HepG2 (cell line): ENCODE measurements around the gene NOTUM. TPM values are rescaled to one million over a fixed set of nuclear protein-coding genes. Genes with fewer than 3 reads are reported as not detected.

Experiments
- FOXJ3 ChIP-seq: sonication (generic); formaldehyde crosslinking; IDR thresholded peaks from 2 replicates; pipeline ENCODE4 v1.4.0; 2020; ENCODE audit warnings: missing genetic modification reagents, mild to moderate bottlenecking, borderline replicate concordance
- HIVEP1 ChIP-seq: sonication (generic); formaldehyde crosslinking; IDR thresholded peaks from 2 replicates; pipeline ENCODE4 v1.4.0; 2020; ENCODE audit warnings: mild to moderate bottlenecking, missing genetic modification reagents
- NFIC ChIP-seq: IDR thresholded peaks from 2 replicates; pipeline ENCODE4 v1.6.1; 2012; ENCODE audit warnings: mild to moderate bottlenecking, low read length, inconsistent platforms
- PAF1 ChIP-seq: IDR thresholded peaks from 2 replicates; pipeline ENCODE4 v1.6.1; 2016; ENCODE audit warnings: missing genetic modification reagents, missing compliant biosample characterization
- POLR2AphosphoS2 ChIP-seq: IDR thresholded peaks from 2 replicates; pipeline ENCODE4 v1.6.1; 2011; ENCODE audit warnings: low read depth, low read length, improper control_type of control experiment
- RBFOX2 ChIP-seq: fragments of 200-400 bp; formaldehyde crosslinking; IDR thresholded peaks from 2 replicates; pipeline ENCODE4 v1.6.1; 2017; ENCODE audit warnings: low read depth, mild to moderate bottlenecking, low read length
- ZFP82 ChIP-seq: sonication (generic); formaldehyde crosslinking; IDR thresholded peaks from 2 replicates; pipeline ENCODE4 v1.5.1; 2020; ENCODE audit warnings: mild to moderate bottlenecking, missing genetic modification reagents, borderline replicate concordance
- ZMYM2 ChIP-seq: sonication (generic); formaldehyde crosslinking; IDR thresholded peaks from 2 replicates; pipeline ENCODE4 v1.8.0; 2022; ENCODE audit warnings: mild to moderate bottlenecking, missing genetic modification reagents
- polyA plus RNA-seq, 8 experiments: library from polyadenylated mRNA; depleted of rRNA in 3 of 8; stranded (reverse) in 7 of 8; unstranded in 1 of 8; fragments of >200 nt; fragmentation: Illumina TruSeq in 4 of 8; extraction: Trizol in 4 of 8; gene quantifications; 2 replicates each; pipeline versions ENCODE4 v1.2.1 to v1.2.3, GENCODE V29; 2011 to 2016; ENCODE audit warnings: low read depth in 4 of 8, missing spikeins in 1 of 8, mixed read lengths in 1 of 8; ENCODE audit not compliant: insufficient read depth in 1 of 8
- total RNA-seq, 5 experiments: library from RNA; depleted of rRNA; stranded (reverse); fragments of >200 nt; fragmentation: Illumina TruSeq; extraction: Trizol; gene quantifications; 2 replicates each; pipeline ENCODE4 v1.2.3, GENCODE V29; 2016; ENCODE audit warnings: low read depth in 1 of 5
- TF ChIP-seq, protein P1 (sequence below): IDR thresholded peaks from 2 replicates; pipeline ENCODE4 v1.6.1; 2016; ENCODE audit warnings: missing compliant biosample characterization, missing genetic modification reagents, borderline replicate concordance
- TF ChIP-seq, protein P2 (sequence below), 2 experiments: sonication (generic) in 1 of 2; formaldehyde crosslinking in 1 of 2; IDR thresholded peaks; 2 replicates each; pipeline versions ENCODE4 v1.4.0 to v1.6.1; 2016 to 2020; ENCODE audit warnings: borderline replicate concordance in 1 of 2, low read depth in 1 of 2, mild to moderate bottlenecking in 1 of 2, missing genetic modification reagents in 1 of 2
- TF ChIP-seq, protein P3 (sequence below): IDR thresholded peaks from 2 replicates; pipeline ENCODE4 v1.6.1; 2016
- TF ChIP-seq, protein P4 (sequence below): sonication (generic); formaldehyde crosslinking; conservative IDR thresholded peaks from 2 replicates; pipeline ENCODE4 v1.4.0; 2020; ENCODE audit warnings: missing genetic modification reagents
- TF ChIP-seq, protein P5 (sequence below): sonication (generic); formaldehyde crosslinking; IDR thresholded peaks from 2 replicates; pipeline ENCODE4 v1.5.1; 2020; ENCODE audit warnings: missing genetic modification reagents, mild to moderate bottlenecking, borderline replicate concordance
- TF ChIP-seq, protein P6 (sequence below): sonication (generic); formaldehyde crosslinking; conservative IDR thresholded peaks from 2 replicates; pipeline ENCODE4 v1.4.0; 2020; ENCODE audit warnings: missing genetic modification reagents

NOTUM gene
- total and polyA plus RNA-seq, 2 of the 13 experiments (the other 11 are each of a cell fraction or from before 2014, with no cell fraction given), result 150 to 160 TPM

DNA sequence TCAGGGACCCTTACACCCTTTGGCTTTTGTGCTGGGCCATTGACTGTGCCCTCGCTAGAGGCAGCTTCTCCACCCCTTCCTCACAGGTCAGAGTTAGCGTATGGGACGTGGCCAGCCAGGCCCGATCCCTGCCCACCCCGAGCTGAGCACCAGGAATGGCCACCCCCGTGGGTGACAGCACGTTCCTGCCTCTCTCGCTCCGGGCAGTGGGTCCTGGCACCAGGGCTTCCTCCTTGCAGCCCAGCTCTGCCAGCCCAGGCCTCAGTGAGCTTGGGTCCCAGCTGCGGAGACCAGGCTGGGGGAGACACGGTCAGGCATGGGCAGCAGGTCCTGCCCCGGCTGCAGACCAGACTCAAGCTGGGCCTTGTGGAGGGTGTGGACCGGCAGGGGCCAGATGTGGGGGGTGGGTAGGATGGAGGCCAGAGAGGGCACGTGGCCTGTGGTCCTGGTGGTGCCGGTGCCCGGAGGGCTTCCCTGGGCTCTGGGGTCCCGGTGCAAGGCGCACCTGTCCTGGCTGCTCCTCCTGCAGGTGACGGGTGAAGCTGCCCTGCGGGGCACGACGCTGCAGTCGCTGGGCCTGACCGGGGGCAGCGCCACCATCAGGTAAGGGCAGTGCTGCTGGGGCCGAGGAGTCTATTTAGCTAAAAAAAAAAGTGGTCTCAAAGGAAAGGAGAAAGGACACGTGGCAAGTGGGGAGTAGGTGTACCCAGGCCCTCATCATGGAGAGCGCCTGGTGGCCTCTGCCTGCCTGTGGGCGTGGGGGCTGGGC is 34.7 kb upstream of the NOTUM start (continued):
- TF ChIP-seq, protein P1, sequence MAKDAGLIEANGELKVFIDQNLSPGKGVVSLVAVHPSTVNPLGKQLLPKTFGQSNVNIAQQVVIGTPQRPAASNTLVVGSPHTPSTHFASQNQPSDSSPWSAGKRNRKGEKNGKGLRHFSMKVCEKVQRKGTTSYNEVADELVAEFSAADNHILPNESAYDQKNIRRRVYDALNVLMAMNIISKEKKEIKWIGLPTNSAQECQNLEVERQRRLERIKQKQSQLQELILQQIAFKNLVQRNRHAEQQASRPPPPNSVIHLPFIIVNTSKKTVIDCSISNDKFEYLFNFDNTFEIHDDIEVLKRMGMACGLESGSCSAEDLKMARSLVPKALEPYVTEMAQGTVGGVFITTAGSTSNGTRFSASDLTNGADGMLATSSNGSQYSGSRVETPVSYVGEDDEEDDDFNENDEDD, result peak; percentile 48
- TF ChIP-seq FOXJ3 (CRISPR knock-in tag), result no peak
- TF ChIP-seq, protein P2, sequence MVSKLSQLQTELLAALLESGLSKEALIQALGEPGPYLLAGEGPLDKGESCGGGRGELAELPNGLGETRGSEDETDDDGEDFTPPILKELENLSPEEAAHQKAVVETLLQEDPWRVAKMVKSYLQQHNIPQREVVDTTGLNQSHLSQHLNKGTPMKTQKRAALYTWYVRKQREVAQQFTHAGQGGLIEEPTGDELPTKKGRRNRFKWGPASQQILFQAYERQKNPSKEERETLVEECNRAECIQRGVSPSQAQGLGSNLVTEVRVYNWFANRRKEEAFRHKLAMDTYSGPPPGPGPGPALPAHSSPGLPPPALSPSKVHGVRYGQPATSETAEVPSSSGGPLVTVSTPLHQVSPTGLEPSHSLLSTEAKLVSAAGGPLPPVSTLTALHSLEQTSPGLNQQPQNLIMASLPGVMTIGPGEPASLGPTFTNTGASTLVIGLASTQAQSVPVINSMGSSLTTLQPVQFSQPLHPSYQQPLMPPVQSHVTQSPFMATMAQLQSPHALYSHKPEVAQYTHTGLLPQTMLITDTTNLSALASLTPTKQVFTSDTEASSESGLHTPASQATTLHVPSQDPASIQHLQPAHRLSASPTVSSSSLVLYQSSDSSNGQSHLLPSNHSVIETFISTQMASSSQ (IDR thresholded peaks at IDR 0.05; ENCODE audit: low read depth), result no peak
- TF ChIP-seq, protein P2 (CRISPR knock-in tag; IDR thresholded peaks at IDR 0.05; ENCODE audit: borderline replicate concordance), result no peak
- TF ChIP-seq, protein P3, sequence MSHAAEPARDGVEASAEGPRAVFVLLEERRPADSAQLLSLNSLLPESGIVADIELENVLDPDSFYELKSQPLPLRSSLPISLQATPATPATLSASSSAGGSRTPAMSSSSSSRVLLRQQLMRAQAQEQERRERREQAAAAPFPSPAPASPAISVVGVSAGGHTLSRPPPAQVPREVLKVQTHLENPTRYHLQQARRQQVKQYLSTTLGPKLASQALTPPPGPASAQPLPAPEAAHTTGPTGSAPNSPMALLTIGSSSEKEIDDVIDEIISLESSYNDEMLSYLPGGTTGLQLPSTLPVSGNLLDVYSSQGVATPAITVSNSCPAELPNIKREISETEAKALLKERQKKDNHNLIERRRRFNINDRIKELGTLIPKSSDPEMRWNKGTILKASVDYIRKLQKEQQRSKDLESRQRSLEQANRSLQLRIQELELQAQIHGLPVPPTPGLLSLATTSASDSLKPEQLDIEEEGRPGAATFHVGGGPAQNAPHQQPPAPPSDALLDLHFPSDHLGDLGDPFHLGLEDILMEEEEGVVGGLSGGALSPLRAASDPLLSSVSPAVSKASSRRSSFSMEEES, result no peak
- no peak for TF ChIP-seq POLR2AphosphoS2
- no peak; the same call in 1 of the 2 replicates for TF ChIP-seq ZFP82
- TF ChIP-seq, protein P4, sequence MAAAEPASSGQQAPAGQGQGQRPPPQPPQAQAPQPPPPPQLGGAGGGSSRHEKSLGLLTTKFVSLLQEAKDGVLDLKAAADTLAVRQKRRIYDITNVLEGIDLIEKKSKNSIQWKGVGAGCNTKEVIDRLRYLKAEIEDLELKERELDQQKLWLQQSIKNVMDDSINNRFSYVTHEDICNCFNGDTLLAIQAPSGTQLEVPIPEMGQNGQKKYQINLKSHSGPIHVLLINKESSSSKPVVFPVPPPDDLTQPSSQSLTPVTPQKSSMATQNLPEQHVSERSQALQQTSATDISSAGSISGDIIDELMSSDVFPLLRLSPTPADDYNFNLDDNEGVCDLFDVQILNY, result no peak; the same call in 1 of the 2 replicates
- peak; percentile 97 for TF ChIP-seq RBFOX2
- no peak; the same call in none of the 2 replicates for TF ChIP-seq ZMYM2
- TF ChIP-seq, protein P5, sequence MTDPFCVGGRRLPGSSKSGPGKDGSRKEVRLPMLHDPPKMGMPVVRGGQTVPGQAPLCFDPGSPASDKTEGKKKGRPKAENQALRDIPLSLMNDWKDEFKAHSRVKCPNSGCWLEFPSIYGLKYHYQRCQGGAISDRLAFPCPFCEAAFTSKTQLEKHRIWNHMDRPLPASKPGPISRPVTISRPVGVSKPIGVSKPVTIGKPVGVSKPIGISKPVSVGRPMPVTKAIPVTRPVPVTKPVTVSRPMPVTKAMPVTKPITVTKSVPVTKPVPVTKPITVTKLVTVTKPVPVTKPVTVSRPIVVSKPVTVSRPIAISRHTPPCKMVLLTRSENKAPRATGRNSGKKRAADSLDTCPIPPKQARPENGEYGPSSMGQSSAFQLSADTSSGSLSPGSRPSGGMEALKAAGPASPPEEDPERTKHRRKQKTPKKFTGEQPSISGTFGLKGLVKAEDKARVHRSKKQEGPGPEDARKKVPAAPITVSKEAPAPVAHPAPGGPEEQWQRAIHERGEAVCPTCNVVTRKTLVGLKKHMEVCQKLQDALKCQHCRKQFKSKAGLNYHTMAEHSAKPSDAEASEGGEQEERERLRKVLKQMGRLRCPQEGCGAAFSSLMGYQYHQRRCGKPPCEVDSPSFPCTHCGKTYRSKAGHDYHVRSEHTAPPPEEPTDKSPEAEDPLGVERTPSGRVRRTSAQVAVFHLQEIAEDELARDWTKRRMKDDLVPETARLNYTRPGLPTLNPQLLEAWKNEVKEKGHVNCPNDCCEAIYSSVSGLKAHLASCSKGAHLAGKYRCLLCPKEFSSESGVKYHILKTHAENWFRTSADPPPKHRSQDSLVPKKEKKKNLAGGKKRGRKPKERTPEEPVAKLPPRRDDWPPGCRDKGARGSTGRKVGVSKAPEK (CRISPR knock-in tag), result 0 out of 2 replicates have a peak, but pooled peaks have one; percentile 23
- peak; percentile 59 for TF ChIP-seq HIVEP1 (CRISPR knock-in tag)
- TF ChIP-seq NFIC, result no peak
- TF ChIP-seq PAF1 (CRISPR knock-in tag), result no peak; the same call in 1 of the 2 replicates
- TF ChIP-seq, protein P6, sequence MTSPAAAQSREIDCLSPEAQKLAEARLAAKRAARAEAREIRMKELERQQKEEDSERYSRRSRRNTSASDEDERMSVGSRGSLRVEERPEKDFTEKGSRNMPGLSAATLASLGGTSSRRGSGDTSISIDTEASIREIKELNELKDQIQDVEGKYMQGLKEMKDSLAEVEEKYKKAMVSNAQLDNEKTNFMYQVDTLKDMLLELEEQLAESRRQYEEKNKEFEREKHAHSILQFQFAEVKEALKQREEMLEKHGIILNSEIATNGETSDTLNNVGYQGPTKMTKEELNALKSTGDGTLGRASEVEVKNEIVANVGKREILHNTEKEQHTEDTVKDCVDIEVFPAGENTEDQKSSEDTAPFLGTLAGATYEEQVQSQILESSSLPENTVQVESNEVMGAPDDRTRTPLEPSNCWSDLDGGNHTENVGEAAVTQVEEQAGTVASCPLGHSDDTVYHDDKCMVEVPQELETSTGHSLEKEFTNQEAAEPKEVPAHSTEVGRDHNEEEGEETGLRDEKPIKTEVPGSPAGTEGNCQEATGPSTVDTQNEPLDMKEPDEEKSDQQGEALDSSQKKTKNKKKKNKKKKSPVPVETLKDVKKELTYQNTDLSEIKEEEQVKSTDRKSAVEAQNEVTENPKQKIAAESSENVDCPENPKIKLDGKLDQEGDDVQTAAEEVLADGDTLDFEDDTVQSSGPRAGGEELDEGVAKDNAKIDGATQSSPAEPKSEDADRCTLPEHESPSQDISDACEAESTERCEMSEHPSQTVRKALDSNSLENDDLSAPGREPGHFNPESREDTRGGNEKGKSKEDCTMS, result no peak; the same call in 1 of the 2 replicates
